HG02623 (cell line): ENCODE measurements around the gene RPS19.
A peak's percentile ranks its signal among the peaks of the same experiment; 100 is the strongest.

ENCODE experiments used
- ATAC-seq: cut with Tn5 transposase; IDR thresholded peaks from one replicate; pipeline ENCODE4 v1.9.1; 2021; ENCODE audit warnings: moderate library complexity; ENCODE audit not compliant: unreplicated experiment

Gene RPS19

DNA sequence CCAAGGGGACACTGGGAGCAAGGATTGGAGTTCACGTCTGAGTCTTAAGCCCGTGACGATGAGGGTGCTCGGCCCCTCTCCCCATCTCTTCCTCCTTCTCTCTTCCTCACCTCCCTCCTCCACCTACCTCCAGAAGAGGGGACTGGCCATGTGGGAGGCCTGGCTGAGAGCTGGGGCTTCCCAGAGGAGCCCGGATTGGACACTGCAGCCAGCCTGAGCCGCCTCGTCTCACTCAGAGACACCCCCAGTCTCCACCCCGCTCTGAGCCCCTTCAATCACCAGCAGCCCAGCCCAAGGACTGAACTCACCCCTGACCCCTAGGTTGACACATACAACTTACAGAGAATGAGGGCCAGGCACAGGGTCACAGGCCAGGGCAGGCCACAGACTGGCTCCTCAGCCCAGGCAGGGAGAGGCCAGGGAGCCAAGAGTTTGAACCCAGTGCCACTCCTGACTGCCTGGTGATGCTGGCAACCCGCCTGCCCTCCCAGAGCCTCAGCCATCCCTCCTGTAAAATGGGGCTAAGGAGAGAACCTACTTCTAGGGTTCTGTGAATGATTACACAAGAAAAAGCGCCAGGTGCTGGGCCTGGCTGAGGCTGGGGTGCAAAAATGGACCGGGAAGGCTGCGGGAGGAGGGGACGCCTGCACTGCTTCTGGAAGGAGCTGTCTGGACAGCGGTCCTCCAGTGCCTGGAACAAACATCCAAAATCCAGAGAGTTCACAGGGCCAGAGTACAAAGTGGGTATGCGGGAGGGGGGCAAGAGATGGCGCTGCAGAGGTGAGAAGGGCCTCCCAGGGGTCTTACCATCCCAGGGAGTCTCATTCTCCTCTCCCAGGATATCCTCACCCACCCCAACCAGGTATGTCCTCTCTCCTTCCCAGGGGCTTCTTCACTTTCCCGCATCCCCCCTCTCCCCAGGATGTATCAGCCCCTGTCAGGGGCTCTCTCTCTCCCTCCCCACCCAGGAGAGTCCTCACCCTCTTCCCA lies 18.2 kb downstream of the RPS19 start:
- ATAC-seq = no peak

DNA sequence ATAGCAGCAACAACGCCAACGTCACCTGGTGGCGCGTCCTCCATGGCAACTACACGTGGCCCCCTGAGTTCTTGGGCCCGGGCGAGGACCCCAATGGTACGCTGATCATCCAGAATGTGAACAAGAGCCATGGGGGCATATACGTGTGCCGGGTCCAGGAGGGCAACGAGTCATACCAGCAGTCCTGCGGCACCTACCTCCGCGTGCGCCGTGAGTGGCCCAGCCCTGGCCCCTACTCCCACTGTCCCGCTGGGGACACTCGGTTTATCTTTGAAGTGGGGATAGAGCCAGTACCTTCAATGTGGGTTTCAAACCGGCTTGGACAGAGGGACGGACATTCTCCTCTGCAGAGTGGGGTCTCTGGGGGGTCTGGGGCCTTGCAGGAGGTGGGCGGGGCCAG lies 19.0 kb downstream of the RPS19 start:
- no peak for ATAC-seq

DNA sequence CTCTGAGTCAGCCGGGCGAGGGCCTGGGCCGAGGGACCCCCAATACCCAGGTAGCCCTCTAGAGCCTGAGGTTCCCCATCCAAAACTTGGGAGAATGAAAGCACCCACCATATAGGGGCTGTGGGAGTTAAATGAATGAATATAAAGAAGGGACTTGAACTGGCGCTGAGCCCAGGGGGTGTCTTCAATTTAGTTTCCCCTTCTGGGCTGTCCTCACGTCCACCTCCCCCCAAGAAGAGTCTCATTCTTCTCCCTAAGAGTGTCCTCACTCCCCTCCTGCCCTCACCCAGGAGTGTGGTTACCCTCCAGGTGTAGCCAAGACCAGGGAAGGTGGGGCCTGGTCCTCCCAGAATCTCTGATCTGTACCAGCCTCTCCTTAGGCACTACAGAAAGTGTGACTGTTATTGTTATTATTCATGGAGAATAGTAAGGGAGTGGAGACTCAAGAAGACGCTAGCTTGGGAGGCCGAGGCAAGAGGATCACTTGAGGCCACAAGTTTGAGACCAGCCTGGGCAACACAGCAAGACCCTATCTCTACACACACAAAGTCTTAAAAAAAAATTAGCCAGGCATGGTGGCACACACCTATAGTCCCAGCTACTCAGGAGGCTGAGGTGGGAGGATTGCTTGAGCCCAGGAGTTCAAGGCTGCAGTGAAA lies 19.7 kb downstream of the RPS19 start:
- ATAC-seq = no peak

DNA sequence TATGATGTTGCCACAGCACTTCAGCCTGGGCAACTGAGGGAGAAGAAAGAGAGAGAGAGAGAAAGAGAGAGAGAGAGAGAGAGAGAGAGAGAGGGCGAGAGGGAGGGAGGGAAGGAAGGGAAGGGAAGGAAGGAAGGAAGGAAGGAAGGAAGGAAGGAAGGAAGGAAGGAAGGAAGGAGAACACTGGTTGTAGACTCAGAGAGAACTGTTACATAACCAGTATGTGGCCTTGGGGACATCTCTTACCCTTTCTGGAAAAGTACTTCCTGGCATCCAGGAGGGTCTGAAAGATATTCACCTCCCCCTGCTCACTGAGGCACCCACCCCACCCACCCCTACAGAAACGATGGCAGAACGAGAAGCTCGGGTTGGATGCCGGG lies 20.3 kb downstream of the RPS19 start:
- no peak for ATAC-seq

DNA sequence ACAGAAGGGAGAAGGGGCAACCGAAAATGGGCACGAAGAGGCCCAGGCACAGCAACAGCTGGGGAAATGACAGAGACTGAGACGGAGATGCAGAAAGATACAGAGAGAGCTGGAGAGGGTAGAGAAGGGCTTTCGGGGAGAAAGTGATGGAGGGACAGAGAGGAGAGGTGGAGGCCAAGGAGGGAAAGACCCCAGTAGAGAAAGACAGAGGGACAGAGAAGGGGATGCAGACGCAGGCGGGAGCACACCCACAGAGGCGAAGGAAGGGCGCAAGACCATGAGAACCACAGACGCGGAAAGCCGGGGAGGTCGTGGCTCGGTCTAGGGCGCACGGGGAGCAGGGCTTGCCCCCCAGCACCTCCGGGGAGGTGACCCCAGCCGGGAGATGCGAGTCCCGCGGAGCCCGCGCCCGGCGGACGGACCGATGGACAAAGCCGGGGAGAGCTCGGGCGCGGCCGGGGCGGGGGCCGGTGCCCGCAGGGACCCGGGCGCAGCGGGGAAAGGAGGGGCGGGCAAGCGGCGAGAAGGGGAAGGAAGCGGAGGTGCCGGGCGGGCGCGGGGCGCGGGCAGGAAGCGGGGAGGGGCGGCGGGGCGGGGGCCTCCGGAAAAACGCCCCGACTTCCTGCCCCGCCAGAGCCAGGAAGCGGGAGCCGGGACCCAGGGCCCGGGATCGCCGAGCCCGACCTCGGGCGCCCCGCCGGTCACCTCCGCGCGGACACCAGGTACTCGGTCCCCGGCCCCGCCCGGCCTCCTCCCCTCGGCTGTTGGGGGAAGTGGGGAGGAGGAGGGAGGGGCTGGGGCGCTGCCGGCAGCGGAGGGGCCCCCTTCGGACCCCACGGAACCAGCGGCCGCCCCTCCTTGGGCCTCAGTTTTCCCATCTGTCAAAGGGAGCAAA lies 22.8 kb downstream of the RPS19 start, which contains the start of gene ARHGEF1:
Gene ARHGEF1 (plus strand): TSS at position 617 of the 895 bp plus-strand sequence. CDS start 4,899 bp downstream, outside the sequence.
- no peak for ATAC-seq

DNA sequence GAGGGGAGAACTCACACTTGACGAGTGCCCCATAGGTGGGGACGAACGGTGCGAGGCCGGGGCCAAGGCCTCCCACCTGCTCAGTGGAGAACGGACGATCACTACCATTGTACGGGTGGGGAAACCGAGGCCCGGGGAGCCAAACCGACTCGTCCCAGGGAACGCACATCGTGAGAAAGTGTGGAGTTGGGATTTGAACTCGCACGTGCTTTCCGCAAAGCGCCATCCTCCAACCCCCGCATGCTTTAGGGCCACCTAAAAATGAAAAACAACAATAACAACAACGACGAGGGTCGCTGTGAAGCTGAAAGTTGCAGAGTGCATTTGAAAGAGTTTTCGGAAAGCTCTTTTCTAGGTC lies 23.4 kb downstream of the RPS19 start:
- no peak for ATAC-seq

DNA sequence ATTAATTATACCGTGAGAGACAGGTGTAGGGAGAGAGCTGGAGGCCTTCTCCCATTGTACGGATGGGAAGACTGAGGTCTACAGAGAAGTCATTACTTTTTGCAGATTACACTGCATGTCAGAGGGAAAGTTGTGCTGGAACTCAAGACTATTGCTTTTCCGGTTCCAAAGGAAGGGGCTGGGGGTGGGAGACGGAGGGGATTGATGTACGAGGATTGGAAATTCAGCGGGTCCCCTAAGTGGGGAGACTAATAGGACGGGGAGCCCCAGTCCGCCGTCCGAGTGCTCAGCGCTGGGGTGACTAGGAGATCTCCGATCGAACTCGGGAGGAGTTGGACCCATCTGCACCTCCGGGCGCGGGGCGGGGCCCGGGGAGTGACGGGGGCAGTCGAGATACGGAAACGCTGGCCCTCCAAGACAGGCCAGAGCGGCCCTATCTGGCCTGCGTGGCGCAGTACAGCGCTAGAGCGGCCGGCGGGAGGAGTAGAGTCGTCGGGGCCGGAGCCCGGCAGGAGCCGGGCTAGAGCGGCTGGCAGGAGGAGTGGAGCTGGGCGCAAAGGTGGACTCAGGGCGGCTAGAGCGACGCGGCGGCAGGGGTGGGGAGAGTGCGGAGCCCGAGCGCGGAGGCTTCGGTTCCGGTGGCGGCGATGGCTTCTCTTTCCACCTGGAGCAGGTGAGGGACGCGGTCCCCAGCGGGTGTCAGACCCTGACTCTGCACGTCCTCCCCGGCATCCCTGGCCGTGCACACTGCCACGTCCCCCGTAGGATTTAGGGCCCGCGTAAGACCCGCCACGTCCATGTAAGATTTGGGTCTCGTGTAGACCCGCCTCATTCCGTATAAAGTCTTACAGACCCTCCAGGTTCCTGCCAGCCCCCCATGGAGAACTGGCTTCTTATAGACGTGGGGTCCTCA lies 24.0 kb downstream of the RPS19 start:
- ATAC-seq = peak; percentile 75

DNA sequence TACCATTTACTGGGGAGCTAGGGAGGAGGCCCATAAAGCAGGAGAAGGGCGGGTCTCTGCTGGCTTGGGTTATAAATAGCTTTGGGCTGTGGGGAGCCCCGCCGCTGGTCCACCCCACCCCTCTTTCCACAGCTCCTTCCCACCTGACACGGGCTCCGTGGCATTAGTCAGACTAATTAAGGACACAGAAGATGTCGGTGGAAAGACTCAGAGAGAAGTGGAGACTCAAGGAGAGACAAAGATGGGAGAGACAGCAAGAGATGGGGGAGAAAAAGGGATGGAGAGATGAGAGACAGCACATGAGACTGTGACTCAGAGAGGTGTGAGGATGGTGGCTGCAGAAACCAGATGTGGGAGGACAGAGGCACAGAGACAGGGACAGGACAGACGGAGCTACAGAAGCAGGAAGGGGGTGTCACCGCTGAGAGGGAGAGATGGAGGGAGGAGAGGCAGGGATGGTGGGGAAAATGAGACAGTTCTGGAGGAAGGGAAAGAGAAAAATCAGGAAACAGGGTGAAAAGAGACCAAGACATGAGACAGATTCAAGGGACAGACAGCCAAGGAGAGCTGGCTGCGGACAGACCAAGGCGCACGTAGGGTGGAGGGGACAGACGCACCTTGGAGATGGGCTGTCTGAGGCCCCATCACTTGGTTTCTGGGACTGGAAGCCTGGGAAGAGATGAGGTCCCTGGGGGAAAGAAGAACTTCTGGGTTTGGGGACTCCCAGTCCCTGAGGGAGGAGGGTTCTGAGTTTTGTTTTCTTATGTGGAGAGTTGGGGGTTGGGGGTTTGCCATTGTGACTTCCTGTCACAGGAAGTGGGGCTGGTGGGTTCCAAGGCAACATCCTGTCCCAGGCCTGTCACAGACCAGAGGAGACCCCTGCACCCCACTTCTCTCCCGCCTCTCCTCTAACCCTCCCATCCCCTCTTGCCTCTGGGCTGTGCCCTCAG lies 27.0 kb downstream of the RPS19 start:
- ATAC-seq = no peak

DNA sequence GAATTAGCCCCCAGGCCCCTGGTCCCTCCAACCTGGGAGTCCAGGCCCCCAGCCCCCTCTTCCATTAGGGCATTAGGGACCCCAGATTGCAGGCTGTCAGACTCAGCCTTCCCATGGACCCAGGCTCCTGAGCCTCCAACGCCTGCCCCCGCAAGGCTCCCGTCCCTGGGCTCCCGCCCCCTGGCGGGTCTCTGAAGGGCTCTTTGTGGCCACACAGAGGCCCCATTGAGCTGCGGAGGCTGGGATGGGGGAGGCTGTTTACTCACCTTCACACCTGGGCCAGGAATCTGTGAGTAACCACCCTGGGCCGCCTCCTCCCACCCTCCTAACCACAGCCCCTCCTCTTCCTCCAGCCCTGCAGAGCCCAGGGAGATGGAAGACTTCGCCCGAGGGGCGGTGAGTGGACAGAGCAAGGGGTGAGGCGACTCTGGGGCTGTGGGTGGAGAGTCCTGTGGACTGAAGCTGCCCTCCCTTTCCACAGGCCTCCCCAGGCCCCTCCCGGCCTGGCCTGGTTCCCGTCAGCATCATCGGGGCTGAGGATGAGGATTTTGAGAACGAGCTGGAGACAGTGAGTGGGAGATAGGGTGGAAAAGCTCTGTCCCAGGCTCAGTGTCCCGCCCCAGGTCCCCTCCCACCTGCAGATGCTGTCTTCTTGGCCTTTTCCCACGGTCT lies 27.8 kb downstream of the RPS19 start:
- ATAC-seq = no peak

DNA sequence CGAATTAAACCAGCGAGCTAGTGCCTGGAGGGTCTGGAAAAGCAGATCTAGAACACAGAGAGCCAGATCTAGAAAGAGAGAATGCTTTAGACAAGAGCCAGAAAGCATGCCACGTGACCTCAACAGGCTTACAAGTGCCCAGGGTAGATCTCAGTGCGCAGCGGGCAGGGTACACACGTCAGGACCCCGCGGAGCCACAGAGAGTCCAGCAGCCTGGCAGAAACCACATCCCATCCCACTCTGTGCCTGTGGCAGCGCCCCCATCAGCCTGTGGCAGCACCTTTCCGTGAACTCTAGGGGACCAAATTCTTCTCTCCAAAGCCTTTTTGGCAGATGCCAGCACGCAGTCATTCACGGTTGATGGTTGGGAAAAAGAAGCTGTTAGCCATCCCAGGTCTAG lies 28.9 kb downstream of the RPS19 start:
- ATAC-seq = no peak

DNA sequence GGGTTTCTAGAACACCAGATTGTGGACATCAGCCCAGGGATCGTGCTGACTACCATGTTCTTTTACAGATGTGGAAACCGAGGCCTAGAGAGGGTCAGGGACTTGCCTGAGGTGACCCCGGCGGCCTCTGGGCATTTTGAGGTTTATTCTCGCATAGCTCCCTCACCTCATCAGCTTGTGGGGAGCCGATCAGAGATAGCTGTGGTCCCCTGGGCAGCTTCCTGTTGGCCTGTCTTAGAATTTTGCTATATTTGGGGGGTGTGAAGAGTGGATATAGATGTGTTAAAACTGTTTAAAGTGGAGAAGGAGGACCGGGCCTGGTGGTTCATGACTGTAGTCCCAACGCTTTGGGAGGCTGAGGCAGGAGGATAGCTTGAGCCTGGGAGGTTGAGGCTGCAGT lies 29.8 kb downstream of the RPS19 start:
- no peak for ATAC-seq

DNA sequence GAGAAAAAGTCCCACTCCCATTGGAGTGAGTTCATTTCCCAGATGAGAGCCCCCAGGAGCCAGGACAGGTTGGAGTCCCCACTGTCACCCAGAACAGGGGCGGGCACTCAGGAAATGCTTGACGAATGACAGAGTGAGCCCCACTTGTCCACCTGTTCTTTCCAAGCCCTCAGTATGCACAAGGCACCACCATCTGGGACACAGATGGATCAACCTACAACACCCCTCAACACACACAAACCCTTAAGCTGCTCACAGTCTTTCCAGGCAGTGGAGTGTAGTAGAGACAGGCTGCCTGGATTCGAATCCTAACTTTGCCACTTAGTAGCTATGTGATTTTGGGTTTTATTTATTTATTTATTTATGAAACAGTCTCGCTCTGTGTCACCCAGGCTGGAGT lies 30.9 kb downstream of the RPS19 start:
- no peak for ATAC-seq

DNA sequence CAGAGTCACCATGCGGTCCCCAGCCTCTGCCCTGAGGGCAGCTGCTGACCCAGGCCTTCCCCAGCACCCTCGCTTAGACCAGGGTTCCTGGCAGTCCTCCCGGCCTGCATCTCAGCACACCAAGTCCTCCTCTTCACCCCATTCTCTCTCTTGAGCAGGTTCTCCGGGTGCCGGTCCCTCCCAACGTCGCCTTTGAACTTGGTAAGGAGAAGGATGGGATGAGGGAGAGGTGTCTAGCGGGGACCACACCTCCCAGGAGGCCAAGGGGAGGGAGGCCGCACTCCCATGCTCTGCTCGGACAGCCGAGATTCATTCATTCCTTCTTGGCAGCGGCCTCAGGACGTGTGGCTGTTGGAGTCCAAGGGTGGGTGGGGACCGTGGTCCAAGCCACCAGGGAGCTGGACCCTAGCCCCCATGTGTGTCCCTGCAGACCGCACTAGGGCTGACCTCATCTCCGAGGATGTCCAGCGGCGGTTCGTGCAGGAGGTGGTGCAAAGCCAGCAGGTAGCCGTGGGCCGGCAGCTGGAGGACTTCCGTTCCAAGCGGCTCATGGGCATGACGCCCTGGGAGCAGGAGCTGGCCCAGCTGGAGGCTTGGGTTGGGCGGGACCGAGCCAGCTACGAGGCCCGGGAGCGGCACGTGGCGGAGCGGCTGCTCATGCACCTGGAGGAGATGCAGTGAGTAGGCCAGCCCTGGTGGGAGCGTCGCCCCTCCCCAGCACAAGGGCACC lies 32.3 kb downstream of the RPS19 start:
- no peak for ATAC-seq

DNA sequence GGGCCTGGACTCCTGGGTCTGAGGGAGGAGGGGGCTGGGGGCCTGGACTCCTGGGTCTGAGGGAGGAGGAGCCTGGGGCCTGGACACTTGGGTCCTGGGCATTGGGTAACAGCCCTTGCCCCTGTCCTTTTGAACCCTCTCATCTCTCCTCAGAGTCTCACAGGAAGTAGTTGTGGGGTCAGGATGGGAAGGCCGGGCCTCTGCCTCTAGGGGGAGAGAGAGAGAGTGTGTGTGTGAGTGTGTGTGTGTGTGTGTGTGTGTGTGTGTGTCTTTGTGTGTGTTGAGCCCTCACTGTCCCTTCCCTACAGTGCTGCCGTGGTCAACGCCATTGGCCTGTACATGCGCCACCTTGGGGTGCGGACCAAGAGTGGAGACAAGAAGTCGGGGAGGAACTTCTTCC lies 33.8 kb downstream of the RPS19 start:
- no peak for ATAC-seq

DNA sequence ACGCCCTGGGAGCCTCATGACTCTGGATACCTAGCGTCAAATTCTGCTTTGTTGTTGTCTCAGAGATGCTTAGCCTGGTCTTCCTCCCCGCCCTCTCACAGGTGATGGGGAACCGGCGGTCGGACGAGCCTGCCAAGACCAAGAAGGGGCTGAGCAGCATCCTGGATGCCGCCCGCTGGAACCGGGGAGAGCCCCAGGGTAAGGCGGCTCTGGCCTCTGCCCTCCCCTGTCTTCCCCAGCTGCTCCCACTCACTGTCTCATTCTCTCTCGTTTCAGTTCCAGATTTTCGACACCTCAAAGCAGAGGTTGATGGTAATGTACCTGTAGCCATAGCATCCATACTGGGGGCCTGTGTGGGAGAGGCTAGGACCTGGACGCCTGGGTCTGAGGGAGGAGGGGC lies 34.3 kb downstream of the RPS19 start:
- ATAC-seq = no peak

DNA sequence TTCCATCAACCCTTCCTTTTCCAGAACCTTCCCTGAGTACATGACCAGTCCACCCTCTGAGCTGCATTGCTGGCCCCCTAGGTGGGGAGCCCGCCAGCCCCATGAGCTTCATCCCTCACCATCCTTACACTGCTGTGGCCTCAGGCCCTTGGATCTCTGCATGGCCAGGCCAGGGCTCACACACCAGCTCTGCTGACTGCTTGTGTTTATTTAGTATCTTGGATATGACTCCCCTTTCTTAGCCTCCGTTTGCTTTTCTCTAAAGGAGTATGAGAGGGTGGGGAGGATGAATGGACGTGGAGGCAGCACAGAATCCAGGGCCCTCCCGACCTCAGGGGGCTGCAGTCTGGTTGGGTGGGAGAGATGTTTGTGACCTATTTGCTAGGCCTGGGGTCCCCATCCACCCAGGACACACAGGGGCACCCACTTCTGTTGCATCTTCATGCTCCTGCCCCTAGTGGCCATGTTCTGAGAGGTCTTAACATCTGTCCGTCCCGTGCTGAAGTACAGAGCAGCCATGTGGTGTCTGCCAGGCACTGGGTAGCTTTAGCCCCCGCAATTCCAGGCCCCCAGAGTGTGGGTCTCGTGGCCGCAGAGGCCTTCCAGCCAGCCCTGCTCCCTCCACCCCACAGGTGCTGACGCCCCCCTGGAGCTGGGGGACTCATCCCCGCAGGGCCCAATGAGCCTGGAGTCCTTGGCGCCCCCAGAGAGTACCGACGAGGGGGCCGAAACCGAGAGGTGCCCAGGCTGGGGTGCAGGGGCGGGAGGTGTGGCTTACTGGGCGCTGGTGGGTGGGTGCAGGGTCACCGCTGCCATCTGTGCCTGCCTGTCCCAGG lies 35.9 kb downstream of the RPS19 start:
- ATAC-seq = no peak

DNA sequence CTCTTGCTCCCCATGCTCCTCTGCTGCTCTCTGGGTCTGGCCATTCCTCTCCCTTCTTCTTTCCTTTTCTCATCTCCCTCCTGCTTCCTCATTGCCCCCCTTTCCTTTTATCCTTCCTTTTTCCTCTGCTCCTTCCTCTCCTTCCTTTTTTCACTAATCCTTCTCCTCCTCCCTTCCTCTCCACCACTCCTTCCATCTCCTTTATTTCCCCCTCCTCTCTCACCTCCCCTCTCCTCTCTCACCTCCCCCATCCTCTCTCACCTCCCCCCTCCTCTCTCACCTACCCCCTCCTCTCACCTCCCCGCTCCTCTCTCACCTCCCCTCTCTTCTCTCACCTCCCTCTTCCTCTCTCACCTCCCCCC lies 36.5 kb downstream of the RPS19 start:
- ATAC-seq = no peak
